ENCODE data around the gene BRIP1. TPM values are rescaled to one million over a fixed set of nuclear protein-coding genes. Genes with fewer than 3 reads are reported as not detected.
A peak's percentile ranks its signal among the peaks of the same experiment; 100 is the strongest.
"Not testable (repeated sequence)": the region's sequence is repeated elsewhere in the genome, so short reads cannot be mapped to it uniquely, and the experiment has no call there.

The BRIP1 gene
- polyA plus RNA-seq, 1 donor from 2014 or later: 2.7 TPM

DNA sequence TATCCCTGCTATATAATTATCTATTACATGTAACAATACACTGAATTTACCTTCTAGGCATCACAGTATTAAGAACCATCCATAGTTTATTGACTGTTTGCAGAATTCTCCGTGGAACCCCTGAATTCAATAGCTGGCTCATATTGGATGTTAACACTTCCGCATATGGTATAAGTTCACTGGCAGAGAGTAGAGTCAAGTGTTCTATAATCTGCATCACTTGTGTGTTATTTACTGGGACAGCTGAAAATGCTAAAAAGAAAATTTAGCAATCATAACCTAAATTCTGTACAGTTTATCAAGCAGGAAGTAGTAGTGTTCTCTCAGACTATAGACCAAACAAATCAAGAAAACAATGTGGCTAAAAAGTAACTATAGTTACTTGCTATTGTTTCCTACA lies 14.5 kb upstream of the BRIP1 start:
- no peaks in the 10 kb centered on the region for H3K9me3 Mint-ChIP-seq
- no peak overlapping the region for H3K4me3 Mint-ChIP-seq
- H3K27me3 Mint-ChIP-seq: no peaks in the 10 kb centered on the region
- H3K36me3 Mint-ChIP-seq: no peaks in the 10 kb centered on the region
- no peak overlapping the region for H3K27ac Mint-ChIP-seq
- H3K4me1 Mint-ChIP-seq: no peaks in the 10 kb centered on the region

- Mint-ChIP-seq H3K36me3 (no peaks in the 10 kb centered on the region), H3K9me3 (no peaks in the 10 kb centered on the region), H3K4me1 (no peaks in the 10 kb centered on the region), H3K27ac (no peak overlapping the region), H3K27me3 (no peaks in the 10 kb centered on the region), H3K4me3 (no peak overlapping the region)
Observed at GRCh38 chr17:61875804-61876203, 12.5 kb upstream of the BRIP1 start.

- Mint-ChIP-seq H3K4me3 (no peak overlapping the region), H3K4me1 (no peaks in the 10 kb centered on the region), H3K27ac (no peak overlapping the region), H3K27me3 (no peaks in the 10 kb centered on the region), H3K36me3 (no peaks in the 10 kb centered on the region), H3K9me3 (no peaks in the 10 kb centered on the region)
Observed at GRCh38 chr17:61875285-61875684, 12.0 kb upstream of the BRIP1 start.

- Mint-ChIP-seq H3K4me3 (no peak overlapping the region), H3K9me3 (no peaks in the 10 kb centered on the region), H3K36me3 (no peaks in the 10 kb centered on the region), H3K27me3 (no peaks in the 10 kb centered on the region), H3K4me1 (no peaks in the 10 kb centered on the region), H3K27ac (no peak overlapping the region)
Observed at GRCh38 chr17:61874075-61874474, 10.7 kb upstream of the BRIP1 start.

DNA sequence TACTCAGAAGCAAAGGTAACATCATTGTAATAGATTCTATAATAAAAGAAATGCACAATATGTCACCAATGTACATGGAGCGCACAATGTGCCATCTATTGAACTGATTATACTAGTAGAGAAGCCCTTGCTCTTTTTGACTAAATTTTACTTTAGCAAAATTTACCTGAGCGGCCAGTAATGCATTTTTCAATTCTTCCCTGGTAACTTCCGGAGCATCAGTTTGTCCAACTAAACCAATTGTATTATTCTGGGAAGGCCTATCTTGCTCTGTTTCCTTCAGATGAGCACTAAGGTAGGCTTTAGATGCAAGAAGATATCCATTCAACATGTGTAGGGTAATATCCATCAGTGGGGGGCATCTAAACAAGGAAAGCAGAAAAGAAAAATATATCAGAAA lies 8.8 kb upstream of the BRIP1 start:
- H3K4me3 Mint-ChIP-seq: no peak overlapping the region
- H3K4me1 Mint-ChIP-seq: no peaks in the 10 kb centered on the region
- no peaks in the 10 kb centered on the region for H3K36me3 Mint-ChIP-seq
- H3K27me3 Mint-ChIP-seq: no peaks in the 10 kb centered on the region
- H3K9me3 Mint-ChIP-seq: no peaks in the 10 kb centered on the region
- H3K27ac Mint-ChIP-seq: no peak overlapping the region

DNA sequence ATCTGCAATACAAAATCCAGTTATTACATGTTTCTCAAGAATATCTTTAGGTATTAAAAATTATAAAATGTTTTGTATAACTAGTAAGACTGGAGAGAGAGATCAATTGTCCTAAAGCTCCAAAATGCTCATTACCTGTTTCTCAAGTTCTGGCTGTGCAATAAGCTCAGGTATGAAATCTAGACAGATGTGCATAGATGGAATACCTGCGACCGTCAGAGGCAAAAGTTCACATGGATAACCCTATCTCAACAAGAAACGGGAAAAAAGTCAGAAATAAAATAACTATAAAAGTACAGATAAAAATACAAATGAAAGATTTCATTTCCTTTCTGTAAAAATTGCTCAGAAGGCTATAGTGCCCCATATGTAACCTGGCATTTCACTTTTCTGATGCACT lies 5.8 kb upstream of the BRIP1 start:
- H3K9me3 Mint-ChIP-seq: no peaks in the 10 kb centered on the region
- no peaks in the 10 kb centered on the region for H3K36me3 Mint-ChIP-seq
- H3K27me3 Mint-ChIP-seq: no peaks in the 10 kb centered on the region
- peaks cover 0 to 4% (median 2%) of the 10 kb centered on the region in 3 donors for H3K4me1 Mint-ChIP-seq
- H3K4me3 Mint-ChIP-seq: no peak overlapping the region
- no peak overlapping the region for H3K27ac Mint-ChIP-seq

DNA sequence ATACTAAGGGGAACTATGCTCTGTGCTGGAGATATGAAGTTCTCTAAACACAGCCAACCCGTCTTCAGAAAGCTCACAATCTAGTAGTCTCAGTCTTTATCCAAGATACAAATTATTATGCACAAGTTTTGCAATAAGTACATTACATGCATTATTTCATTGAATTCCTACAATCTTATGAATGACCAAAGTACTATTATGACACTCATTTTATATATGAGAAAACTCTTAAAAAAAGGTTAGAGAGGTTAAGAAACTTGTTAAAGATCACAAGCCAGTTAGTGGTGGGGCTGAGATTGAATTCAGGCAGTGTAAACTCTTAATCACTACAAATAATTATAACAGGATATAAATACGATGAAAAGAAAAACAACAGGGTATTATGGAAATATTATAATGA lies 4.7 kb upstream of the BRIP1 start:
- Mint-ChIP-seq H3K4me1 (peaks cover 5 to 15% (median 8%) of the 10 kb centered on the region in 3 donors), H3K9me3 (no peaks in the 10 kb centered on the region), H3K27ac (no peak overlapping the region), H3K4me3 (no peak overlapping the region), H3K36me3 (no peaks in the 10 kb centered on the region), H3K27me3 (no peaks in the 10 kb centered on the region)

- H3K4me3 Mint-ChIP-seq: peak overlapping the region in 2 of 4 donors; percentile 49 to 62
- no peaks in the 10 kb centered on the region for H3K27me3 Mint-ChIP-seq
- no peaks in the 10 kb centered on the region for H3K9me3 Mint-ChIP-seq
Observed at GRCh38 chr17:61867033-61867432, 3.7 kb upstream of the BRIP1 start.

GRCh38 chr17:61863801-61864126 lies 436 bp upstream of the BRIP1 start:
- H3K4me1 Mint-ChIP-seq: peaks cover 13 to 32% (median 25%) of the 10 kb centered on the region in 3 donors
- no peaks in the 10 kb centered on the region for H3K9me3 Mint-ChIP-seq
- H3K4me3 Mint-ChIP-seq: peak overlapping the region; percentile 93 to 100 (median 98)
- H3K36me3 Mint-ChIP-seq: no peaks in the 10 kb centered on the region
- no peaks in the 10 kb centered on the region for H3K27me3 Mint-ChIP-seq
- H3K27ac Mint-ChIP-seq: peak overlapping the region; percentile 83 to 94 (median 91)

More at GRCh38 chr17:61867033-61867432, 3.7 kb upstream of the BRIP1 start:
- H3K36me3 Mint-ChIP-seq: no peaks in the 10 kb centered on the region
- peaks cover 12 to 25% (median 13%) of the 10 kb centered on the region in 3 donors for H3K4me1 Mint-ChIP-seq
- peak overlapping the region in 1 of 3 donors; percentile 89 for H3K27ac Mint-ChIP-seq

DNA sequence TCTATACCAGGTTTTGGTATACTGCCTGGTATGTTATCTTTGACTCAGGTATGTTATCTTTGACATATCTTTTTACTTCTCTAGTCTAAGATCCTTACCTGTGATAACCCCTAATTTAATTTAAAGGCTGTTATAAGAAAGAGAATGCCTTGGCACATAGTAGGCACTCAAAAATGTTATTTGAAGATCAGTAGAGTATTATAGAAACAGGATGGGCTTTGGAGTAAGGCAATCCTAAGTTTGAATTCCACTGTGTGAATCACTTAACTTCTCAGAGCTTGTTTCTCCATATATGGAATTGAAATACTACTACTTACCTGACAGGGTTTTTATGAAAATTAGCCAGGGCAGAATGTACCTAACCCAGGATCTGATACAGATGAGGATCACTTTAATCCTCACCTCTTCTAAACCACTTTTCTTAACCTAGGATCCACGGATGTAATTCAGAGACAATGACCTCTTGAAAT lies 1.2 kb downstream of the BRIP1 start:
- H3K9me3 Mint-ChIP-seq: no peaks in the 10 kb centered on the region
- H3K27me3 Mint-ChIP-seq: no peaks in the 10 kb centered on the region
- H3K36me3 Mint-ChIP-seq: no peaks in the 10 kb centered on the region
- peaks cover 13 to 32% (median 25%) of the 10 kb centered on the region in 3 donors for H3K4me1 Mint-ChIP-seq
- H3K27ac Mint-ChIP-seq: peak overlapping the region in 2 of 3 donors; percentile 91 to 94
- peak overlapping the region; percentile 93 to 100 (median 98) for H3K4me3 Mint-ChIP-seq

- H3K4me3 Mint-ChIP-seq: peak overlapping the region in 3 of 4 donors; percentile 12 to 88 (median 29)
- H3K27me3 Mint-ChIP-seq, H3K9me3 Mint-ChIP-seq: not testable (repeated sequence)
Observed at GRCh38 chr17:61860397-61860796, 2.9 kb downstream of the BRIP1 start.

GRCh38 chr17:61856035-61856434 lies 7.3 kb downstream of the BRIP1 start:
- no peaks in the 10 kb centered on the region for H3K27me3 Mint-ChIP-seq
- no peak overlapping the region for H3K27ac Mint-ChIP-seq
- H3K4me3 Mint-ChIP-seq: no peak overlapping the region
- no peaks in the 10 kb centered on the region for H3K9me3 Mint-ChIP-seq
- peaks cover 2% of the 10 kb centered on the region for H3K36me3 Mint-ChIP-seq
- H3K4me1 Mint-ChIP-seq: peaks cover 0 to 8% (median 0%) of the 10 kb centered on the region in 3 donors

More at GRCh38 chr17:61860397-61860796, 2.9 kb downstream of the BRIP1 start:
- not testable (repeated sequence) for H3K36me3 Mint-ChIP-seq, H3K27ac Mint-ChIP-seq
- peaks cover 13 to 32% (median 25%) of the 10 kb centered on the region in 3 donors for H3K4me1 Mint-ChIP-seq

GRCh38 chr17:61852857-61853256 lies 10.5 kb downstream of the BRIP1 start:
- Mint-ChIP-seq H3K27me3 (no peaks in the 10 kb centered on the region), H3K9me3 (no peaks in the 10 kb centered on the region), H3K27ac (no peak overlapping the region), H3K4me1 (no peaks in the 10 kb centered on the region), H3K4me3 (no peak overlapping the region), H3K36me3 (peaks cover 4% of the 10 kb centered on the region)

DNA sequence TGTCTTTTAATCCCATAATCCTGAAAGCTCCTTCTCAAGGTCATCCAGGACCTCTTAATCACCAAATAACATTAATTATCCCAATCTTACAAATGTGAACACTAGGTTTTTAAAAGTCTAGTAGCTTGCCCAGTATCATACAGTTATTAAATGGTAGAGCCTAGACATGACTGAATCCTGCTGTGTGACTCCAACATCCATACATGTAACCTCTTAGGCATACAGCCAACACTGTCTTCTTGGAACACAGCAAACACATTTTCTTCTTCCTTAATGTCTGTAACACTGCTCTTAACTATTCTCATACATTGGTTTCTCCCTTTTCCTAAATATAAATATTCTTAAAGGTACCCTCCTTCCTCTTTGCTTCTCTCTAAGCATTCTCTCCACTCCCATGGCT lies 13.7 kb downstream of the BRIP1 start:
- H3K27ac Mint-ChIP-seq: no peak overlapping the region
- H3K4me1 Mint-ChIP-seq: no peaks in the 10 kb centered on the region
- H3K4me3 Mint-ChIP-seq: no peak overlapping the region
- H3K9me3 Mint-ChIP-seq: no peaks in the 10 kb centered on the region
- H3K27me3 Mint-ChIP-seq: no peaks in the 10 kb centered on the region
- H3K36me3 Mint-ChIP-seq: peaks cover 2% of the 10 kb centered on the region

DNA sequence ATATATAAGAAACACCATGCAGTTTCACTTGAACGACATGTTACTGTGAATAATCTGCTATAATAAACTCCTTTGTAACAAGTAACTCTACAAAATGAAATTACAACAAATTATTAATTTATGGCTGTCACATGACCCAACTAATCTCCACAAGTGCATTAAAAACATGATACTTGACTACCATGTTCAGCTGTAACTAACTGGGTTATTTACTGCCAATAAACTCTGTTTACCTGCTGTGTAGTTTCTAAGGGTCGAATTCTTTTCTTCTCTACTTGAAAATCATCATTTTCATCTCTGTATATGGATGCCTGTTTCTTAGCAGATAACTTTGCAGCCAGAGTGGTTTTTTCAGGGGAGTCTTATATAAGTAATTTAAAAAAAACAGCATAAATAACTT lies 14.4 kb downstream of the BRIP1 start:
- H3K4me1 Mint-ChIP-seq: no peaks in the 10 kb centered on the region
- peaks cover 2% of the 10 kb centered on the region for H3K36me3 Mint-ChIP-seq
- no peaks in the 10 kb centered on the region for H3K27me3 Mint-ChIP-seq
- H3K4me3 Mint-ChIP-seq: no peak overlapping the region
- H3K9me3 Mint-ChIP-seq: no peaks in the 10 kb centered on the region
- no peak overlapping the region for H3K27ac Mint-ChIP-seq

DNA sequence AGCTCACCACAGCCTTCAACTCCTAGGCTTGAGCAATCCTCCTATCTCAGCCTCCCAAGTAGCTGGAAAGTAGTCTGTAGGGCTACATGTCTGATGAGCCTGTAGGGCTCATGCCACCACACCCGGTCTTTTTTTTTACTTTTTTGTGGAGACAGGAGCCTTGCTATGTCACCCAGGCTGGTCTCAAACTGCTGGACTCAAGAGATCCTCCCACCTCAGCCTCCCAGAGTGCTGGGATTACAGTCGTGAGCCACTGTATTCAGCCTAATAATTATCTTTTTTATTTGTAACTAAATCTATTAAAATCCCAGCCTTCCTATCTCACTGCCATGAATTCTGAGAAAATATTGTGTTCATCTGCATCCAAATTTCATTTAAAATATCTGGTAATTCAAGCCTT lies 15.1 kb downstream of the BRIP1 start:
- H3K9me3 Mint-ChIP-seq: no peaks in the 10 kb centered on the region
- H3K27ac Mint-ChIP-seq: no peak overlapping the region
- H3K4me3 Mint-ChIP-seq: no peak overlapping the region
- H3K4me1 Mint-ChIP-seq: no peaks in the 10 kb centered on the region
- no peaks in the 10 kb centered on the region for H3K27me3 Mint-ChIP-seq
- H3K36me3 Mint-ChIP-seq: peaks cover 2% of the 10 kb centered on the region

- H3K27me3 Mint-ChIP-seq: no peaks in the 10 kb centered on the region
- H3K27ac Mint-ChIP-seq: no peak overlapping the region
- H3K4me1 Mint-ChIP-seq: no peaks in the 10 kb centered on the region
- H3K36me3 Mint-ChIP-seq: peaks cover 2% of the 10 kb centered on the region
- no peak overlapping the region for H3K4me3 Mint-ChIP-seq
- H3K9me3 Mint-ChIP-seq: no peaks in the 10 kb centered on the region
Observed at GRCh38 chr17:61847659-61848058, 15.7 kb downstream of the BRIP1 start.
